ENCODE data around the gene FGF4. TPM values are rescaled to one million over a fixed set of nuclear protein-coding genes. Genes with fewer than 3 reads are reported as not detected.

The FGF4 gene
- total RNA-seq, 1 donor from 2014 or later = not detected

- H3K27me3 ChIP-seq (ENCODE audit: control insufficient read depth, insufficient read depth, low read length) = no peaks in the 10 kb centered on the region
- no peaks in the 10 kb centered on the region for H3K36me3 ChIP-seq (ENCODE audit: control insufficient read depth, insufficient read depth, low read length)
- no peak for DNase-seq (ENCODE audit: low read depth)
- no peak for TF ChIP-seq CTCF (IDR thresholded peaks at IDR 0.05; ENCODE audit: insufficient read depth, low read length, poor library complexity, severe bottlenecking)
- no peak overlapping the region for H3K4me3 ChIP-seq (ENCODE audit: low read depth, low read length)
These were observed 40.3 kb downstream of the FGF4 start for GRCh38 chr11:69734841-69735240.

- no peak for DNase-seq (ENCODE audit: low read depth)
- H3K4me3 ChIP-seq (ENCODE audit: low read depth, low read length) = no peak overlapping the region
- no peak for TF ChIP-seq CTCF (IDR thresholded peaks at IDR 0.05; ENCODE audit: insufficient read depth, low read length, poor library complexity, severe bottlenecking)
- no peaks in the 10 kb centered on the region for H3K36me3 ChIP-seq (ENCODE audit: control insufficient read depth, insufficient read depth, low read length)
- H3K27me3 ChIP-seq (ENCODE audit: control insufficient read depth, insufficient read depth, low read length) = no peaks in the 10 kb centered on the region
These were observed 40.8 kb downstream of the FGF4 start for GRCh38 chr11:69734367-69734766.

DNA sequence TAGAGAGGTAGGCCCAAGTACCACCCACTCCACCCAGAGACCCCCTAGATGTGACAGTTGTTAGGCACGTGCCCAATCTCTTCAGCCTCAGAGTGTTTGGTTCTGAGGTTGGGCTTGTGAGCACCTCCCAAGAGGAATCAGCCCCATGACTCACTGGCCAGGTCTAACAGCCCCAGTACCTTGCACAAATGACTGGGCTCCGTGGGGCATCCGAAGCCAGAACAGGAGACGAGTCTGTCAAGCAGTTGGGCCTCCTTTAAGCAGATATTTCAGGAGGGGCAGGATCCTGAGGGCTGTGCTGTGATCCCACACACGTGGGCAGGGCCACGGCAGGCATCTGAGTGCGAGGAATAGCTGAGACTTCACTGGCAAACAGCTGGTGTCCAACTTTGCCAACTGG lies 42.2 kb downstream of the FGF4 start:
- no peak for TF ChIP-seq CTCF (IDR thresholded peaks at IDR 0.05; ENCODE audit: insufficient read depth, low read length, poor library complexity, severe bottlenecking)
- Histone ChIP-seq H3K27me3 (ENCODE audit: control insufficient read depth, insufficient read depth, low read length) (peaks cover 4% of the 10 kb centered on the region), H3K4me3 (ENCODE audit: low read depth, low read length) (no peak overlapping the region), H3K36me3 (ENCODE audit: control insufficient read depth, insufficient read depth, low read length) (no peaks in the 10 kb centered on the region)
- no peak for DNase-seq (ENCODE audit: low read depth)

- no peak for TF ChIP-seq CTCF (IDR thresholded peaks at IDR 0.05; ENCODE audit: insufficient read depth, low read length, poor library complexity, severe bottlenecking)
- DNase-seq (ENCODE audit: low read depth) = no peak
- H3K36me3 ChIP-seq (ENCODE audit: control insufficient read depth, insufficient read depth, low read length) = no peaks in the 10 kb centered on the region
- H3K4me3 ChIP-seq (ENCODE audit: low read depth, low read length) = no peak overlapping the region
- peaks cover 6% of the 10 kb centered on the region for H3K27me3 ChIP-seq (ENCODE audit: control insufficient read depth, insufficient read depth, low read length)
These were observed 44.0 kb downstream of the FGF4 start for GRCh38 chr11:69731110-69731509.

- no peak for TF ChIP-seq CTCF (IDR thresholded peaks at IDR 0.05; ENCODE audit: insufficient read depth, low read length, poor library complexity, severe bottlenecking)
- no peaks in the 10 kb centered on the region for H3K36me3 ChIP-seq (ENCODE audit: control insufficient read depth, insufficient read depth, low read length)
These were observed 44.6 kb downstream of the FGF4 start for GRCh38 chr11:69730500-69730899.

DNA sequence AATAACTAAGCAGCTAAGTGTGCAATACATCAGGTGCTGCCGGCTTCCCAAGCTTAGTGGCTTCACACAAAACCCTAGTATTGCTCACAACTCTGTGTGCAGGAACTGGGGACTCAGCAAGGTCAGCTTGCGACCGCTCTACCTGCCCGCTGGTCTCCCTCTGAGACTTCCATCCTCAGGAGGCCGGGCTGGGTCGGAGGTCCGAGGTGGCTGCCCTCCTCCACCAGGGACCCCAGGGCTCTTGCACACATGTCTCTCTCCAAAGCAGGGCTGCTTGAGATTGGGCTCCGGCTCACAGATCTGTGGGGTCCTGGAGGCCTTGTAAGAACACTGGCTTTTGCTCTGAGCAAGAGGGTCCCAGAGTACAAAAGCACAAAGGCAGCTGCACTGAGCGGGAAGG lies 45.9 kb downstream of the FGF4 start:
- DNase-seq (ENCODE audit: low read depth) = no peak
- H3K36me3 ChIP-seq (ENCODE audit: control insufficient read depth, insufficient read depth, low read length) = no peaks in the 10 kb centered on the region
- no peak for TF ChIP-seq CTCF (IDR thresholded peaks at IDR 0.05; ENCODE audit: insufficient read depth, low read length, poor library complexity, severe bottlenecking)

More at GRCh38 chr11:69730500-69730899, 44.6 kb downstream of the FGF4 start:
- DNase-seq (ENCODE audit: low read depth) = no peak
- Histone ChIP-seq H3K4me3 (ENCODE audit: low read depth, low read length) (no peak overlapping the region), H3K27me3 (ENCODE audit: control insufficient read depth, insufficient read depth, low read length) (peaks cover 6% of the 10 kb centered on the region)

More for the DNA sequence above, 45.9 kb downstream of the FGF4 start:
- peaks cover 6% of the 10 kb centered on the region for H3K27me3 ChIP-seq (ENCODE audit: control insufficient read depth, insufficient read depth, low read length)
- no peak overlapping the region for H3K4me3 ChIP-seq (ENCODE audit: low read depth, low read length)
